Measurements from ENCODE around the gene OSBPL10. TPM values are rescaled to one million over a fixed set of nuclear protein-coding genes. Genes with fewer than 3 reads are reported as not detected.
"Not testable (repeated sequence)": the region's sequence is repeated elsewhere in the genome, so short reads cannot be mapped to it uniquely, and the experiment has no call there.

Gene OSBPL10
- total RNA-seq, 1 experiment from 2014 or later, result 172 TPM

GRCh38 chr3:31868236-31868635 is 112.8 kb downstream of the OSBPL10 start:
- no peak for TF ChIP-seq CTCF (IDR thresholded peaks at IDR 0.05; ENCODE audit: unreplicated experiment)
- Mint-ChIP-seq H3K27ac (ENCODE audit: low read depth, unreplicated experiment) (peak overlapping the region; percentile 75), H3K4me1 (ENCODE audit: insufficient read depth, unreplicated experiment) (peaks cover 35% of the 10 kb centered on the region), H3K36me3 (ENCODE audit: insufficient read depth, unreplicated experiment) (peaks cover 54% of the 10 kb centered on the region), H3K4me3 (ENCODE audit: unreplicated experiment) (no peak overlapping the region), H3K9me3 (ENCODE audit: unreplicated experiment) (peaks cover under 1% of the 10 kb centered on the region), H3K27me3 (ENCODE audit: insufficient read depth, unreplicated experiment) (no peaks in the 10 kb centered on the region)
- no peak for DNase-seq (ENCODE audit: unreplicated experiment)
- intact Hi-C loops (cut with micrococcal nuclease), result no loop called here
- BruUV-seq (replicated peaks), result no TSS peak
- CTCF ChIA-PET, result interaction anchor here (0.6 to 0.7 kb wide), 2 partner anchors 176 to 275 kb away, joined by 3 read pairs; no protein-coding TSS in a partner anchor
- POLR2A ChIA-PET, result interaction anchor here (0.7 kb wide), 1 partner anchor 113 kb away, joined by 3 read pairs; the partner anchor contains the start of gene ZNF860

- no peak for DNase-seq (ENCODE audit: unreplicated experiment)
- H3K9me3 Mint-ChIP-seq (ENCODE audit: unreplicated experiment), result peaks cover 7% of the 10 kb centered on the region
- ChIA-PET POLR2A (interaction anchor here (0.7 to 1.8 kb wide), 7 partner anchors 10 to 175 kb away, joined by 3 to 10 read pairs (median 4); no protein-coding TSS in a partner anchor), CTCF (interaction anchor here (0.6 kb wide), 2 partner anchors 151 to 317 kb away, joined by 3 read pairs; no protein-coding TSS in a partner anchor)
- no TSS peak for BruUV-seq (replicated peaks)
- H3K36me3 Mint-ChIP-seq (ENCODE audit: insufficient read depth, unreplicated experiment), result peaks cover 55% of the 10 kb centered on the region
- H3K27me3 Mint-ChIP-seq (ENCODE audit: insufficient read depth, unreplicated experiment), result no peaks in the 10 kb centered on the region
- H3K4me1 Mint-ChIP-seq (ENCODE audit: insufficient read depth, unreplicated experiment), result peaks cover 27% of the 10 kb centered on the region
- intact Hi-C loops (cut with micrococcal nuclease), result no loop called here
- peak overlapping the region; percentile 24 for H3K27ac Mint-ChIP-seq (ENCODE audit: low read depth, unreplicated experiment)
- H3K4me3 Mint-ChIP-seq (ENCODE audit: unreplicated experiment), result no peak overlapping the region
- no peak for TF ChIP-seq CTCF (IDR thresholded peaks at IDR 0.05; ENCODE audit: unreplicated experiment)
Measured at GRCh38 chr3:31862666-31863279, 118.3 kb downstream of the OSBPL10 start.

GRCh38 chr3:31861826-31862225 is 119.2 kb downstream of the OSBPL10 start:
- DNase-seq (ENCODE audit: unreplicated experiment), result no peak
- BruUV-seq (replicated peaks), result no TSS peak
- Mint-ChIP-seq H3K9me3 (ENCODE audit: unreplicated experiment) (peaks cover 7% of the 10 kb centered on the region), H3K36me3 (ENCODE audit: insufficient read depth, unreplicated experiment) (peaks cover 55% of the 10 kb centered on the region), H3K4me3 (ENCODE audit: unreplicated experiment) (no peak overlapping the region), H3K27me3 (ENCODE audit: insufficient read depth, unreplicated experiment) (no peaks in the 10 kb centered on the region), H3K27ac (ENCODE audit: low read depth, unreplicated experiment) (no peak overlapping the region), H3K4me1 (ENCODE audit: insufficient read depth, unreplicated experiment) (peaks cover 27% of the 10 kb centered on the region)
- ChIA-PET CTCF (interaction anchor here (0.6 kb wide), 1 partner anchor 152 kb away, joined by 3 read pairs; no protein-coding TSS in a partner anchor), POLR2A (interaction anchor here (0.7 to 1.8 kb wide), 4 partner anchors 15 to 174 kb away, joined by 4 to 10 read pairs (median 6); no protein-coding TSS in a partner anchor)
- TF ChIP-seq CTCF (IDR thresholded peaks at IDR 0.05; ENCODE audit: unreplicated experiment), result no peak
- intact Hi-C loops (cut with micrococcal nuclease), result no loop called here

GRCh38 chr3:31860642-31861041 is 120.4 kb downstream of the OSBPL10 start:
- peaks cover 47% of the 10 kb centered on the region for H3K36me3 Mint-ChIP-seq (ENCODE audit: insufficient read depth, unreplicated experiment)
- H3K4me1 Mint-ChIP-seq (ENCODE audit: insufficient read depth, unreplicated experiment), result peaks cover 27% of the 10 kb centered on the region
- BruUV-seq (replicated peaks); DNase-seq (ENCODE audit: unreplicated experiment); H3K4me3 Mint-ChIP-seq (ENCODE audit: unreplicated experiment); CTCF ChIA-PET; POLR2A ChIA-PET; H3K9me3 Mint-ChIP-seq (ENCODE audit: unreplicated experiment); H3K27ac Mint-ChIP-seq (ENCODE audit: low read depth, unreplicated experiment); intact Hi-C loops (cut with micrococcal nuclease); H3K27me3 Mint-ChIP-seq (ENCODE audit: insufficient read depth, unreplicated experiment): not testable (repeated sequence)

Data from MCF 10A (cell line).